Testis (tissue), 3 donors: ENCODE measurements around the gene CARS1. TPM values are rescaled to one million over a fixed set of nuclear protein-coding genes. Genes with fewer than 3 reads are reported as not detected.

ENCODE experiments used
- DNase-seq: peaks from one replicate; pipeline ENCODE4 v3.0.0-alpha.2; 2019
- H3K27ac ChIP-seq, 2 donors: fragments of 200-600 bp; sonication (generic); one replicate each; pipeline ENCODE4 v1.5.1; 2019
- H3K27me3 ChIP-seq: fragments of 200-600 bp; sonication (generic); one replicate; pipeline ENCODE4 v1.5.1; 2019
- H3K36me3 ChIP-seq: fragments of 200-600 bp; sonication (generic); one replicate; pipeline ENCODE4 v1.5.1; 2017; ENCODE audit warnings: low read depth; ENCODE audit errors: missing control alignments
- H3K4me1 ChIP-seq: fragments of 200-600 bp; sonication (generic); one replicate; pipeline ENCODE4 v1.5.1; 2019
- H3K4me3 ChIP-seq, 2 donors: fragments of 200-600 bp; sonication (generic); one replicate each; pipeline ENCODE4 v1.5.1; 2017 to 2019
- H3K9me3 ChIP-seq: fragments of 200-600 bp; sonication (generic); one replicate; pipeline ENCODE4 v1.5.1; 2017
- CTCF ChIP-seq, 3 experiments: fragments of 450-650 bp in 2 of 3; fragments of 200-600 bp in 1 of 3; sonication (generic) in 1 of 3; IDR thresholded peaks; one replicate each; pipeline ENCODE4 v1.5.1; 2016 to 2019; ENCODE audit warnings: antibody characterized with exemption in 3 of 3, mild to moderate bottlenecking in 2 of 3, moderate library complexity in 1 of 3
- POLR2A ChIP-seq: fragments of 450-650 bp; IDR thresholded peaks from one replicate; pipeline ENCODE4 v1.6.1; 2017; ENCODE audit warnings: antibody characterized with exemption, mild to moderate bottlenecking, moderate library complexity
- WGBS, 2 donors: methylation state at CpG; one replicate each; pipeline ENCODE4 v1.1.5; 2018; 5-methylcytosine and 5-hydroxymethylcytosine counted together
- intact Hi-C: fragments of 100-400 bp; cut with DNase I; formaldehyde crosslinking; loops from one replicate; pipeline ENCODE4 v1.15.1; 2023; ENCODE audit warnings: low total_unique reads
- polyA plus RNA-seq: library from polyadenylated mRNA; stranded (reverse); fragments of 350-450 nt; fragmentation: Illumina TruSeq; extraction: RNeasy Lipid Tissue Mini Kit (QIAGEN cat#74804); gene quantifications from one replicate; pipeline ENCODE4 v1.2.3, GENCODE V29; 2014; ENCODE audit warnings: low read depth, low replicate concordance; ENCODE audit not compliant: insufficient read depth
- total RNA-seq, 2 donors: library from RNA; depleted of rRNA; stranded (reverse); fragments of >200 nt; gene quantifications; one replicate each; pipeline ENCODE4 v1.2.3, GENCODE V29; 2016

CARS1 gene
- total and polyA plus RNA-seq, 3 donors from 2014 or later: 34.8 to 48.2 (median 43.8) TPM

- no peak overlapping the region for H3K27ac ChIP-seq
- 44 to 68% methylated on average over 6 to 9 of the region's 9 CpGs for WGBS, 2 donors
- intact Hi-C loops: no loop called here
- TF ChIP-seq CTCF (IDR thresholded peaks at IDR 0.05) (no peak), POLR2A (no peak)
- H3K4me3 ChIP-seq: no peak overlapping the region
- no peaks in the 10 kb centered on the region for H3K27me3 ChIP-seq
- no peaks in the 10 kb centered on the region for H3K36me3 ChIP-seq
- DNase-seq: no peak
- no peaks in the 10 kb centered on the region for H3K4me1 ChIP-seq
- no peaks in the 10 kb centered on the region for H3K9me3 ChIP-seq
Measured at GRCh38 chr11:3086671-3087150, 29.5 kb upstream of the CARS1 start.

GRCh38 chr11:3086114-3086513 lies 28.9 kb upstream of the CARS1 start:
- 56 to 62% methylated on average over 5 to 6 of the region's 8 CpGs for WGBS, 2 donors

GRCh38 chr11:3085052-3085451 lies 27.8 kb upstream of the CARS1 start:
- Histone ChIP-seq H3K4me1 (no peaks in the 10 kb centered on the region), H3K27ac (no peak overlapping the region), H3K27me3 (no peaks in the 10 kb centered on the region), H3K4me3 (no peak overlapping the region), H3K9me3 (no peaks in the 10 kb centered on the region), H3K36me3 (no peaks in the 10 kb centered on the region)
- WGBS, 2 donors: 68 to 76% methylated on average over 5 of the region's 5 CpGs
- no peak for DNase-seq
- intact Hi-C loops: no loop called here
- TF ChIP-seq CTCF (IDR thresholded peaks at IDR 0.05) (no peak), POLR2A (no peak)

More at GRCh38 chr11:3086114-3086513, 28.9 kb upstream of the CARS1 start:
- H3K36me3 ChIP-seq: no peaks in the 10 kb centered on the region
- no peak for DNase-seq
- no peaks in the 10 kb centered on the region for H3K4me1 ChIP-seq
- no peak overlapping the region for H3K4me3 ChIP-seq
- H3K27ac ChIP-seq: no peak overlapping the region
- intact Hi-C loops: no loop called here
- no peak for TF ChIP-seq POLR2A
- no peaks in the 10 kb centered on the region for H3K27me3 ChIP-seq
- H3K9me3 ChIP-seq: no peaks in the 10 kb centered on the region

- intact Hi-C loops: no loop called here
- H3K4me3 ChIP-seq: no peak overlapping the region
- 80 to 87% methylated on average over 8 of the region's 8 CpGs for WGBS, 2 donors
- no peak overlapping the region for H3K27ac ChIP-seq
- TF ChIP-seq CTCF (IDR thresholded peaks at IDR 0.05) (no peak), POLR2A (no peak)
- no peaks in the 10 kb centered on the region for H3K27me3 ChIP-seq
- H3K9me3 ChIP-seq: no peaks in the 10 kb centered on the region
- DNase-seq: no peak
- no peaks in the 10 kb centered on the region for H3K4me1 ChIP-seq
- no peaks in the 10 kb centered on the region for H3K36me3 ChIP-seq
Measured at GRCh38 chr11:3083321-3083720, 26.1 kb upstream of the CARS1 start.

GRCh38 chr11:3081386-3081751 lies 24.1 kb upstream of the CARS1 start:
- intact Hi-C loops: no loop called here

More at GRCh38 chr11:3081386-3081751, 24.1 kb upstream of the CARS1 start:
- no peaks in the 10 kb centered on the region for H3K9me3 ChIP-seq
- DNase-seq: no peak
- H3K4me1 ChIP-seq: no peaks in the 10 kb centered on the region
- 84 to 88% methylated on average over 6 of the region's 6 CpGs for WGBS, 2 donors
- TF ChIP-seq POLR2A: no peak
- no peak for TF ChIP-seq CTCF (IDR thresholded peaks at IDR 0.05)
- no peaks in the 10 kb centered on the region for H3K36me3 ChIP-seq
- H3K27me3 ChIP-seq: no peaks in the 10 kb centered on the region
- no peak overlapping the region for H3K27ac ChIP-seq
- no peak overlapping the region for H3K4me3 ChIP-seq
